ENCODE data around the gene RIMS4.

DNA sequence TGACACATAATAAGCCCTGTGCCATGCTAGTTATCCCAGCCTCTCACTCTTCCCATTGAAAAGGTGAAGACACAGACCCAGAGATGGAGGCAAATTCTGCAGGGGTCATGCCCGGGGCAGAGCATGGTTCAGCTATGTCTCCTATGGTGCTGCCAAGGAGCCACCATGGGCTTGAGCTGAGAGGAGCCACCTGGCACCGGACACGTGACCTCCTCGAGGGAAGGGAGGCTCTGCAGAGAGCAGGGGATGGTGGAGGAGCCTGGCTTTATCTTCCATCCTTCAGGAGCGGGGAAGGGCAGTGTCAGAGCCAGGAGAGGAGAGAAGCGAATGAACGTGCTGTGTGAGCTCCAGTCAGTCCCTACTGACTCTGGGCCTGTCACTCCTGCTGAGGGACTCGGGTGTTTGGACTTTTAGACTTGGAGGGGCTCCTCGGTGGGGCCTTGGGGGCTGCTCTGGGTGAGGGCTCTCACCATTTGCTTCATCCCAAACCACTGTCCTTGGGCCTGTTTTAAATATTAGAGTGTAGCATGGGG is 106.3 kb downstream of the RIMS4 start:
- TF ChIP-seq, protein P1, sequence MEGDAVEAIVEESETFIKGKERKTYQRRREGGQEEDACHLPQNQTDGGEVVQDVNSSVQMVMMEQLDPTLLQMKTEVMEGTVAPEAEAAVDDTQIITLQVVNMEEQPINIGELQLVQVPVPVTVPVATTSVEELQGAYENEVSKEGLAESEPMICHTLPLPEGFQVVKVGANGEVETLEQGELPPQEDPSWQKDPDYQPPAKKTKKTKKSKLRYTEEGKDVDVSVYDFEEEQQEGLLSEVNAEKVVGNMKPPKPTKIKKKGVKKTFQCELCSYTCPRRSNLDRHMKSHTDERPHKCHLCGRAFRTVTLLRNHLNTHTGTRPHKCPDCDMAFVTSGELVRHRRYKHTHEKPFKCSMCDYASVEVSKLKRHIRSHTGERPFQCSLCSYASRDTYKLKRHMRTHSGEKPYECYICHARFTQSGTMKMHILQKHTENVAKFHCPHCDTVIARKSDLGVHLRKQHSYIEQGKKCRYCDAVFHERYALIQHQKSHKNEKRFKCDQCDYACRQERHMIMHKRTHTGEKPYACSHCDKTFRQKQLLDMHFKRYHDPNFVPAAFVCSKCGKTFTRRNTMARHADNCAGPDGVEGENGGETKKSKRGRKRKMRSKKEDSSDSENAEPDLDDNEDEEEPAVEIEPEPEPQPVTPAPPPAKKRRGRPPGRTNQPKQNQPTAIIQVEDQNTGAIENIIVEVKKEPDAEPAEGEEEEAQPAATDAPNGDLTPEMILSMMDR (conservative IDR thresholded peaks at IDR 0.05 in 1 of 2, IDR thresholded peaks at IDR 0.05 in 1 of 2; ENCODE audit: extremely low read depth in 1 of 2, insufficient read depth in 1 of 2, low read depth in 1 of 2, low read length in 2 of 2) = no peak
- no peak for TF ChIP-seq EZH2 (IDR thresholded peaks at IDR 0.05; ENCODE audit: borderline replicate concordance, low read length)

Measured in mammary epithelial cell (primary cell).